GM18951 (cell line): ENCODE measurements around the gene COL4A5.
"Not testable (repeated sequence)": the region's sequence is repeated elsewhere in the genome, so short reads cannot be mapped to it uniquely, and the experiment has no call there.

Experiments used
- POLR2A ChIP-seq: IDR thresholded peaks from 4 replicates; pipeline ENCODE4 v1.6.1; 2011; ENCODE audit warnings: mild to moderate bottlenecking; ENCODE audit not compliant: insufficient read length, insufficient read depth; ENCODE audit errors: extremely low read depth
- in situ Hi-C: fragments of 300-500 bp; cut with MboI; formaldehyde crosslinking; loops from one replicate; pipeline ENCODE4 v1.12.0; 2022; ENCODE audit warnings: low sequenced_read_pairs, mixed read lengths, inconsistent platforms; ENCODE audit not compliant: unreplicated experiment

Gene COL4A5

DNA sequence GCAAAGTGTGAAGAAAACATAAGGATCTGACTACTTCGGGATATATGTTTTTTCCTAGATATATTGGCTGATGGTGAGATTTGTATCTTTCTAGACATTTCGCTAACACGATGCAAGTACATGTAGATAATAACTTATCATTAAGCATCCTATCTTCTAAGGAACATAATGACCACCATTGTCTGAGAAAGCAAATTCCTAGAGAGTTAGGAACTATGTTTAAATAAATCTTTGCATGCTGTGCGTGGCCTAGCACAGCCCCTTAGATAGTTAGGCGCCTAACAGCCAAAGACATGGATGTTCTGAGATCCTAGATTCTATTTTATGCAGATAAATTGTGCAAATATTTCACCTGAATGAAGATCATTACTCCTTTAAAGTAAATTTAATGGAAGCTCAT is 4.4 kb upstream of the COL4A5 start:
- TF ChIP-seq POLR2A: no peak
- in situ Hi-C loops: no loop called here

DNA sequence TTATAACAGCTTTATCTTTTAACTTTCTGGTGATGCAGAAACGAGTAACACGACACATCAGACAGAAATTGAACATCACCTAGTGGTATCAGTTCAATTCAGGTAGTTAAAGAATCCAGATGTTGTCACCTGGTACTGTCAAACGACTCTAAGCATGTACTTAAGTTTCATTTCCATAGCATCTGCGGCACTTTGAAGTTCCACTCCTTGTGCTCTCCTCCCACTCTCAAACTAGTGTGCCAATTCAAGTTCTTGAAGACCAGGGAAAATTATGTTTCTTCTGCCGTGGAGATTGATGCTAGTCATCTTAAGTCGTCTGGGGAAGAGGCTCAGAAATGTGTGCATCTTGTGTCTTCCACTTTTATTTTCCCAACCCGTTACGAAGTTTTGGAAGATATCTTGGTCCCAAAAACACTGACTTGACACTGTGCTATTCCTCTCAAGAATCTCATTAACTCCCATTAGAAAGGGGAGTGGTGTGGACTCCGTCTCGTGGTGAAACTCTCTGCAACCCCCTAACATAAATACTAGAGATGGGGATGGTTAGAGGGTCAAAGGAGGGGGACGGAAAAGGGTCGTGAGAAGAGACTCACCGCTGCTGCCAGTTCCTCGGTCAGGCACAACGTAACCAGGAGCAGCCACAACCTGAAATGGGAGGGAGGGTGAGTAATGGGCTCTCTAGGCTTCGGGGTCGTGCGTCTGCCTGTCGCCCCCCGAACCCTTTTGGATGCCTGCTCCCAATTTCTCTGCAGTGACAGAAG is 2.1 kb upstream of the COL4A5 start:
- in situ Hi-C loops: no loop called here
- no peak for TF ChIP-seq POLR2A

DNA sequence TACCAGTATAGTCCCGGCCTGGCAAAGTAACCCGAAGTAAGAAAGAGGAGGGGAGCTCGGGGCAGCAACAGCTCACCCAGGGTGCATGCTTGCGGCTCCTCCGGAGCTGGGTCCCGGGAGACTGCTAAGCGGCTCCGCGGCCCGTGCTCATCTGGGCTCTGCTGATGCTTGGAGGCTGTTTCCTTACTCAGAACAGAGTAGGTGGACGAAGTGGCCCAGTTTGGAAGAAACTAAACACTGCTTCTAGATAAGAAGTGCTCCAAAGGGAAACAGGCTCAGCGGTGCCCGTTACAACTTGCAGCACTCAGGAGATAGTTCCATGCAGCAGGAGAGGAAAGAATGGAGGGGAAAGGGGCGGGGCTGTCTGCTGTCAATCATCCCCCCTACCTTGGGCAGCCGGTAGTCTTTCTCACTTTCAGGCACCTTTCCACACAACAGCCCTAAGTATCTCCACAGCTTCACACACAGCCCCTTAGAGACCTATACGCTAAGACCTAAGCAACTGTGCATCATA is 1.5 kb upstream of the COL4A5 start, which contains the start of gene COL4A6:
TSS of gene COL4A6 (minus strand) at position 313 of the 514 bp plus-strand sequence. CDS start at position 87, 226 bp downstream.
- in situ Hi-C loops: no loop called here
- no peak for TF ChIP-seq POLR2A

DNA sequence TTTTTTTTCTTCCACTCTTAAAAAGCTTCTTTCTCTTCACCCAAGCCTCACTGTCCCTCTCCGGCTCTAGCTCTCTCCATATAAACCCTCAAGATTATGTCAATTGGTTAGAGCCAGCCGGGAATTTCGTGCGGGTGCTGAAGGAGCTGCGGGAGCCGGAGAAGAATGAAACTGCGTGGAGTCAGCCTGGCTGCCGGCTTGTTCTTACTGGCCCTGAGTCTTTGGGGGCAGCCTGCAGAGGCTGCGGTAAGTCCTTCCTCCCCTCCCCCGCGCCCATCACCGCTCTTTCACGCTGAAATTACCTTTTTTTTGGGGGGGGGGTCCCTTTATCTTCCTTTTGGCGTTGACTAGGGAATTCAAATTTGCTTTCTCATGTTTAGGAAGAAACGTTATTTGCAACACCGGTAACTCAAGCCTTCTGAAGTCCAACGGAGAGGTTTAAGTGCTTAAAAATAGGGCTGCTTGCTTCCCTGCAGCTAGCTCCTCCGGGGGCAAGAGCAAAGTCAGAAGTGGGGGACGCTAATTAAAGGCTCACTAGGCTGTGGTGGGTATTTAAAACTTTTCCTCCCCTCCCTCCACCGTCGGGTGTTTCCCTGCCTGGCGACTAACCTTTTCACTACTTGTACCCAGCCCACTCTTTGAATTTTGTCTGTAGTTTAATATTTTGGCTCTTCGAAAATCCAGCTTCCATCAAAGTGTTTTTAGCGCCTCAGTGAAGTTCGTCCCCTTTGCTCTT is 491 bp downstream of the COL4A5 start:
- in situ Hi-C loops: no loop called here
- no peak for TF ChIP-seq POLR2A

DNA sequence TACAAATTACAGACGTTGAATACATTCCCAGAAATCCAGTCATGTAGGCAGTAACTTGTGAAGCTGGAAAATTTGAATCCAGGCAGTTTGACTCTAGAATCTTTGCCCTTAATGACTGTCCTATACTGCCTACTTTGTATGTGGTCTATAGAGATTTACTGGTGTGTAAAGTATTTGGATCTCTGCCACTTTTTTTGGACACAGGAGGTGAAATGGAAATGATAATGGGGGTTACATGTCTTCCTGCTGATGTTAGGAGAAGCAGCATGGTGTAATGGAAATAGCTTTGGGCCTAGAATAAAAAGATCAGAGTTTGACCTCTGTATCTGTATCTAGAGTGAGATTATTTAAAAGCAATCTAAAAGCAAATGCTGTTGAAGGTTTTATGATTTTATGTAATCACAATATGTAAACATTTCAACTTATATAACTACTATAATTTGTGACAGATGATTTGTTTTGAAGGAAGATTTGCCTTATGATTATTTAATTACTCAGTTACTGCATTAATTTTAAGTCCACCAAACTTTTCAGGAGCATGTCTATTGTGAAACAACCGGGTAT is 3.3 kb downstream of the COL4A5 start:
- no peak for TF ChIP-seq POLR2A
- in situ Hi-C loops: no loop called here

DNA sequence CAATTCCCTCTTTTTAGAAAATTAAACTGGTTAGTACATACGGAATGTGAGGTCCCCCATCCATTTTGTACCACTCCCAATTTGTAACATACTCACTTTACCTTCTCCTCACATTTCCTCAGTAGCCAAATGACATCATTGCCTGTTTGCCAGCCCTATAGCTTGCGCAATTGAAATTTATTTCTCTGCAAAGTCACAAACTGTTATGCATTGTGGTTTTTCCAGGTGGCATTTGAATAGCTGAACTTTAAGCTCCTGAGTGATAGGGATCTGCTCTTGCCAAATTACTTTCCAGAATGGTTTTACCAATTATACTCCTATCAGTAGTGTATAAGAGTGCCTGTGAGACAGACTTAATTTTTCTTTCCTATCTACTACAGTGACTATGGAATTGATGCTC is 7.7 kb downstream of the COL4A5 start:
- in situ Hi-C loops: no loop called here

DNA sequence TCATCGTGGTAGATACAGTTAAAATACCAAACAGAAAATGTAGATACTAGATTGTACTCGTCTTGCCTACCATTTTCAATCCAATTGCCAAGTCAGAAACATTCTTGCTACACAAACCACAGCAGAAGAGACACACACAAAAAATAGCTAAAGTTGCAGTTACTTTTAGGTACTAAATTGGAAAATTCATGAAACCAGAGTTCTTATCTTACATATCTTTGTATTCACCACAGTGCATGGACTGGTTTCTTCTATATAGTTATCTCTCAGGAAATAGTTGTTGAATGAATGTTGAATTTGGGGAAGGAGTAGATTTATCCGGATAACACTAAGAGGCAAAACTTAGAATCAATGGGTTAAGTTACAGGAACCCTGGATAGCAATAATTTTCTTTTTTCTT is 14.2 kb downstream of the COL4A5 start:
- in situ Hi-C loops: no loop called here
- TF ChIP-seq POLR2A: no peak

More for the DNA sequence above, 7.7 kb downstream of the COL4A5 start:
- TF ChIP-seq POLR2A: no peak

DNA sequence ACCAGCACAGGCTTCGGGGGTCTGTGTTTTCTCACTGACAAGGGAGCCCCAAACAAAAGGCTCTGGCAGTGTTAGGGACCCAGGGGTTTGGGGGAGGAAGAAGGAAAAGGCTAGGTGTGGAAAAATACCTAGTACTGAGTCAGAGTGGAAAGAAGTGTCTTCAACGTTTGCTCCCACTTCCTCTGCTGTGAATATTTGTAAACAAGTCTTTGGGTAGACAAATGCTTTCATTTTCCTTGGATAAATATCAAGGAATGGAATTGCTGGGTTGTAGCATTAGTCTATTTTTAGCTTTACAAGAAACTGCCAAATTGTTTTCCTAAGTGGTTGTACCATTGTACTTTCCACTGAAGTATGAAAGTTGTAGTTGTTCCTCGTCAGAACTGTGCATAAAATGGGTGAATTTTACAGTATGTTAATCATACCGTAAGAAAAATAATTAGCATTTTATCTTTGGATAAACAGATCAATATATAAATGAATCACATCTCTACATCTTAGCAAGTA is 17.4 kb downstream of the COL4A5 start:
- in situ Hi-C loops: no loop called here
- TF ChIP-seq POLR2A: no peak

DNA sequence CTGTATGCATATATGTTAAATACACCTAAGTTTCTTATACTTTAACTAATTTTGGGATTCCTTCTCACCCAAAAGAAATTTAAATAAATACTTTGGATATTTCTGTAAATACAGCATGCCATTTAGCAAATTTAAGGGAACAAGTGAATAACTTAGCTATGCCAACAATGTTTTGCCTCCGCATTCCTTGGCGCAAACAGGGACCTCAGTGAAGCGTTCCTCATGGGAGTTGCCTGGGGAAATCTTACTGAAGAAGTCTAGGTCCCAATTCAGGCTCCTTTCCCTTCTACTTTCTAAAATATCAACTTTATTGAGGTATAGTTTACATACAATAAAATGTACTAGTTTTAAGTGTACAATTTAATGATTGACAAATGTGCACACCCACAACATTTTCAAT is 25.0 kb downstream of the COL4A5 start:
- in situ Hi-C loops: no loop called here
- TF ChIP-seq POLR2A: no peak

DNA sequence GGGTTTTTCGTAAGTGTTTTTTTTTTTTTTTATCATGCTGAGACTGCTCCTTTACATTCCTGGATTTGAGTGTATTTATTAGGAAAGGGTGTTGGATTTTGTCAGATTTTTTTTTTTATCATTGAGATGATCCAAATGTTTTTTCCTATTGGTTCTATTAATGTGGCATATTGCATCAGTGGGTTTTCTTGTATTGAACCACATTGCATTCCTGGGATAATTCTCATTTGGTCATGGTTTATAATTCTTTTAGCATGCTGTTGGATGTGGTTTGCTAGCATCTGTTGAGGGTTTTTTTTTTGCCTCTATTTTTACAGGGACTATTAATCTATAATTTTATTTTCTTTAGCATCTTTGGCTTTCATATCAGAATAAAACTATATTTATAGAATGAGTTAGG is 28.8 kb downstream of the COL4A5 start:
- no peak for TF ChIP-seq POLR2A
- in situ Hi-C loops: no loop called here

DNA sequence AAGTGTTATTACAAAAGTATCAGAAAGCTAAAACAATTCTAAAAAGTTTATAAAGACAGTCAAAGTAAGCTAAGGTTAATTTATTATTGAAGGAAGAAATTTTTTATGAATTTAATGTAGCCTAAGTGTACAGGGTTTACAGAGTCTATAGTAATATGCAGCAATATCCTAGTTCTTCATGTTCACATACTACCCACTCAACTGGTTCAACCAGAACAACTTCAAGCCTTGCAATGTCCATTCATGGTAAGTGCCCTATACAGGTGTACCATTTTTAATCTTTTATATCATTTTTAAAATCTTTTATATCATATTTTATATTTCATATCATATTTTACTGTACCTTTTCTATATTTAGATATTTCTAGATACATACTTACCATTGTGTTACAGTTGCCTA is 34.3 kb downstream of the COL4A5 start:
- no peak for TF ChIP-seq POLR2A
- in situ Hi-C loops: no loop called here

DNA sequence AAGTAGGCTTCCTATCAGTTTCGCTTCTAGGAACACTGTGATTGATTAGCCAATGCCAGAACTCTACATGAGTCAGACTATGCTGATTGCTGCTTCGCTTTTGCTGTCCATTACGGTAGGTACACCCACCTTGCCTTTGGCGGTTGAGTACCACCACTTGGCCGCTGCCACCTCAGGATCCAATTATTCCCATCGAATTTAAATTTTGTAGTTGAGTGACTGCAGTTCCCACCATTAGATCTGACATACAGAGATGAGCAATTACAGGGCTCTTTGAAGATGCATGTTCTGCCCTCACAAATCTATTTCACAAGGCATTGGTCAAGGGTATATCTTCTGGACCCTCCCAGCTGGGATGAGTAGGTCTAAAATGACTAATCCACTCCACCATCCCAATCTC is 41.9 kb downstream of the COL4A5 start:
- in situ Hi-C loops: not testable (repeated sequence)

DNA sequence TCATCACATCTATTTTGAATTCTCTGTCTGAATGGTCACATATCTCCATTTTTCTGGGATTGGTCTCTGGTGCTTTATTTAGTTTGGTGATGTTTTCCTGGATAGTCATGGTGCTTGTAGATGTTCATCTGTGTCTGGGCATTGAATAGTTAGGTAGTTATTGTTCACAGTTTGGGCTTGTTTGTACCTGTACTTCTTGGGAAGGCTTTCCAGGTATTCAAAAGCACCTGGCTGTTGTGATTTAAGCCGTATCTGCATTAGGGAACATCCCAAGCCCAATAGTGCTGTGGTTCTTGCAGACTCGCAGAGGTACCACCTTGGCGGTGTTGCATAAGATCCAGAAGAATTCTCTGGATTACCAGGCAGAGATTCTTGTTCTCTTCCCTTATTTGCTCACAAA is 44.6 kb downstream of the COL4A5 start:
- in situ Hi-C loops: no loop called here
- no peak for TF ChIP-seq POLR2A
